Fibroblast of lung (primary cell): ENCODE results near the gene RIN3.

Experiments used
- CTCF ChIP-seq, 2 donors: IDR thresholded peaks in 1 of 2; conservative IDR thresholded peaks in 1 of 2; 1 replicate in 1 of 2; 2 replicates in 1 of 2; pipeline ENCODE4 v1.5.1; 2011 to 2012; ENCODE audit warnings: low read length in 2 of 2, control low read depth in 1 of 2, inconsistent platforms in 1 of 2, low read depth in 1 of 2, mild to moderate bottlenecking in 1 of 2
- EZH2 ChIP-seq: IDR thresholded peaks from 2 replicates; pipeline ENCODE4 v1.5.1; 2012; ENCODE audit warnings: low read length, control low read depth, mild to moderate bottlenecking; ENCODE audit errors: missing control alignments

GRCh38 chr14:92481386-92481785 lies 32.2 kb upstream of the RIN3 start:
- peak; percentile 35 to 44 for TF ChIP-seq CTCF (conservative IDR thresholded peaks at IDR 0.05 in 1 of 2, IDR thresholded peaks at IDR 0.05 in 1 of 2; ENCODE audit: low read depth in 1 of 2, low read length in 2 of 2)
- no peak for TF ChIP-seq EZH2
